Measurements from ENCODE around the gene SETMAR. TPM values are rescaled to one million over a fixed set of nuclear protein-coding genes. Genes with fewer than 3 reads are reported as not detected.

SETMAR gene
- total RNA-seq, 1 donor, result 11.9 TPM

DNA sequence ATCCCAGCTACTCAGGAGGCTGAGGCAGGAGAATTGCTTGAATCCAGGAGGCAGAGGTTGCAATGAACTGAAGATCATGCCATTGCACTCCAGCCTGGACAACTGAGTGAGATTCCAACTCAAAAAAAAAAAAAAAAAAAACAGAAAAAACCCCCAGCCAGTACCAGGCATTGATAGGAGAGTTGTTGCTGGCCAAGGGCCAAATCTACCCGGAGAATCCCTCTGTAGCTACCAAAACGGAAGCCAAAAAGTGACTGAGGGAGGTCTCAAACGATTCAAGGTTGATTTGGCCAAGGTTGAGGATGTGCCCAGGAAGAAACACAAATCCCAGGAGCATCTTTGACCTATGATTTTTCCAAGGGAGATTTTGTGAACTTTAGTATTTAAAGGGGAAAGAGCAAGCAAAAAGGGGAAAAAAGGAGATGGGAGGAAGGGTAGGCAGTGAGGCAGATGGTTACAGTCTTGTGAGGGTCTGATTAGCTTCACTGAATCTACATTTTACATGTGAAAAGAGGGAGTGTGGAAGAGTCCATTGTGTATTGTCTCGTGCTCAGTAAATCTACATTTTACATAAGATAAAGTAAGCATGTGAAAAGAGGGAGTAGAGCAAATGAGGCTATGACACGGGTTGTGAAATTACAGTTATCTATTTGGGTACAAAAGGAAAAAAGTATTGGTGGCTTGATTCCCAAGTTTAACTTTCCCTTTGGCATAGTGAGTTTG is 32.8 kb downstream of the SETMAR start:
- no peak for DNase-seq (ENCODE audit: insufficient read length, low spot score, missing footprints)
- Histone ChIP-seq H3K27ac (ENCODE audit: low read depth, low read length) (no peak overlapping the region), H3K4me2 (ENCODE audit: insufficient read depth, low read length) (no peak overlapping the region), H3K4me3 (ENCODE audit: insufficient read depth, low read length) (no peak overlapping the region), H2AFZ (ENCODE audit: low read length) (no peak overlapping the region), H3K9me3 (ENCODE audit: low read depth, low read length) (no peaks in the 10 kb centered on the region), H3K4me1 (ENCODE audit: insufficient read depth, low read length) (no peaks in the 10 kb centered on the region), H4K20me1 (ENCODE audit: insufficient read depth, low read length) (no peaks in the 10 kb centered on the region), H3K36me3 (ENCODE audit: insufficient read depth, low read length) (no peaks in the 10 kb centered on the region), H3K79me2 (ENCODE audit: insufficient read depth, low read length) (no peaks in the 10 kb centered on the region), H3K27me3 (ENCODE audit: insufficient read depth, low read length) (no peaks in the 10 kb centered on the region)
- TF ChIP-seq, protein P1, sequence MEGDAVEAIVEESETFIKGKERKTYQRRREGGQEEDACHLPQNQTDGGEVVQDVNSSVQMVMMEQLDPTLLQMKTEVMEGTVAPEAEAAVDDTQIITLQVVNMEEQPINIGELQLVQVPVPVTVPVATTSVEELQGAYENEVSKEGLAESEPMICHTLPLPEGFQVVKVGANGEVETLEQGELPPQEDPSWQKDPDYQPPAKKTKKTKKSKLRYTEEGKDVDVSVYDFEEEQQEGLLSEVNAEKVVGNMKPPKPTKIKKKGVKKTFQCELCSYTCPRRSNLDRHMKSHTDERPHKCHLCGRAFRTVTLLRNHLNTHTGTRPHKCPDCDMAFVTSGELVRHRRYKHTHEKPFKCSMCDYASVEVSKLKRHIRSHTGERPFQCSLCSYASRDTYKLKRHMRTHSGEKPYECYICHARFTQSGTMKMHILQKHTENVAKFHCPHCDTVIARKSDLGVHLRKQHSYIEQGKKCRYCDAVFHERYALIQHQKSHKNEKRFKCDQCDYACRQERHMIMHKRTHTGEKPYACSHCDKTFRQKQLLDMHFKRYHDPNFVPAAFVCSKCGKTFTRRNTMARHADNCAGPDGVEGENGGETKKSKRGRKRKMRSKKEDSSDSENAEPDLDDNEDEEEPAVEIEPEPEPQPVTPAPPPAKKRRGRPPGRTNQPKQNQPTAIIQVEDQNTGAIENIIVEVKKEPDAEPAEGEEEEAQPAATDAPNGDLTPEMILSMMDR (IDR thresholded peaks at IDR 0.05; ENCODE audit: extremely low read depth, low read depth, low read length), result no peak

DNA sequence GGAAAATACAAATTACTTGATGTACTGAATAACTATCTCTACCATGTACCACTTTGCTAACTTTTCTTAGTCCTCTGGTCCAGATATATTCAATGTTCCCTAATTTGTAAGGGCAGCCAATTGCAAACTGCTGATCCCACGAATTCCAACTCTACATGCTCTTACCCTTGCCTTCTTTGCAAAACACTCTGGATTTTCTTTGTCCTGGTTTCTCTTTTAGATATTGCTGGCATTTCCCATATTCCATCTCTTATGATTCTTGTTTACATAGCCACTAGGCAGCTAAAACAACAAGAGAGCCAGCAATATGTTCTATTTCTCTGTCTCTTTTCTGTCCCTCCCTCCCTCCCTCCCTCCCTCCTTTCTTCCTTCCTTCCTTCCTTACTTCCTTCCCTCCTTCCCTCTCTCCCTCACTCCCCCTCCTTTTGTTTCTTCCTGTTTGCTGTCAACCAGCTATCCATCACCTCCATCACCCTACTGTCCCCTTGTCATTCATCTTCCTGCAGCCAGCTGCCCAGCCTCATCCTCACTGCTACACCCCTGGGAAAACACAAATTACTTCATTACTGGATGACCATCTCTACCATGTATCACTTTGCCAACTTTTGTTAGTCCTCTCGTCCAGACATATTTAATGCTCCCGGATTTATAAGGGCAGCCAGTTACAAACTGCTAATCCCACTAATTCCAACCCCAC is 33.8 kb downstream of the SETMAR start:
- no peak overlapping the region for H3K4me2 ChIP-seq (ENCODE audit: insufficient read depth, low read length)
- H3K27ac ChIP-seq (ENCODE audit: low read depth, low read length), result no peak overlapping the region
- H2AFZ ChIP-seq (ENCODE audit: low read length), result no peak overlapping the region
- H3K36me3 ChIP-seq (ENCODE audit: insufficient read depth, low read length), result no peaks in the 10 kb centered on the region
- H3K4me3 ChIP-seq (ENCODE audit: insufficient read depth, low read length), result no peak overlapping the region
- no peaks in the 10 kb centered on the region for H4K20me1 ChIP-seq (ENCODE audit: insufficient read depth, low read length)
- H3K4me1 ChIP-seq (ENCODE audit: insufficient read depth, low read length), result no peaks in the 10 kb centered on the region
- no peak for DNase-seq (ENCODE audit: insufficient read length, low spot score, missing footprints)
- H3K79me2 ChIP-seq (ENCODE audit: insufficient read depth, low read length), result no peaks in the 10 kb centered on the region
- no peaks in the 10 kb centered on the region for H3K27me3 ChIP-seq (ENCODE audit: insufficient read depth, low read length)
- H3K9me3 ChIP-seq (ENCODE audit: low read depth, low read length), result no peaks in the 10 kb centered on the region
- TF ChIP-seq, protein P1 (IDR thresholded peaks at IDR 0.05; ENCODE audit: extremely low read depth, low read depth, low read length), result no peak

DNA sequence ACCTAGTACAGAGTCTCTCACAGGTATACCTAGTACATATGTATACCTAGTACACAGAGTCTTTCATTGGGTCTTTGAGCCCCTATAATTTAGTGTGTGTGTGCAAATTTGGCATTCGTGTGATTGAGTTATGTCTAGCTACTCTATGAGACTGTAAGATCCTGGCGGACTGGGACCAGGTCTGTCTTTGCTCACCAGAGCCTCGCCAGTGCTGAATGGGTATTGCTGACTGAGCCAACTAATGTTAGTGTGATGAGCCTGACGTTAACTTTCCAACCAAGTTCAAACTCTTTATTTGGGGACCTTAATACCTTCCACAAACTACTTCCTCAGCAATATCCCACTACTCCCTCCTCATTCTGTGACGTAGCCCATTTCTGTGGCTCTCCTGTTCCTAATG is 35.6 kb downstream of the SETMAR start:
- Histone ChIP-seq H3K4me3 (ENCODE audit: insufficient read depth, low read length) (no peak overlapping the region), H3K4me1 (ENCODE audit: insufficient read depth, low read length) (peaks cover 5% of the 10 kb centered on the region), H3K27me3 (ENCODE audit: insufficient read depth, low read length) (no peaks in the 10 kb centered on the region), H3K9me3 (ENCODE audit: low read depth, low read length) (no peaks in the 10 kb centered on the region), H3K79me2 (ENCODE audit: insufficient read depth, low read length) (no peaks in the 10 kb centered on the region), H3K4me2 (ENCODE audit: insufficient read depth, low read length) (no peak overlapping the region), H3K27ac (ENCODE audit: low read depth, low read length) (no peak overlapping the region), H2AFZ (ENCODE audit: low read length) (no peak overlapping the region), H4K20me1 (ENCODE audit: insufficient read depth, low read length) (no peaks in the 10 kb centered on the region), H3K36me3 (ENCODE audit: insufficient read depth, low read length) (no peaks in the 10 kb centered on the region)
- TF ChIP-seq, protein P1 (IDR thresholded peaks at IDR 0.05; ENCODE audit: extremely low read depth, low read depth, low read length), result no peak
- DNase-seq (ENCODE audit: insufficient read length, low spot score, missing footprints), result no peak

DNA sequence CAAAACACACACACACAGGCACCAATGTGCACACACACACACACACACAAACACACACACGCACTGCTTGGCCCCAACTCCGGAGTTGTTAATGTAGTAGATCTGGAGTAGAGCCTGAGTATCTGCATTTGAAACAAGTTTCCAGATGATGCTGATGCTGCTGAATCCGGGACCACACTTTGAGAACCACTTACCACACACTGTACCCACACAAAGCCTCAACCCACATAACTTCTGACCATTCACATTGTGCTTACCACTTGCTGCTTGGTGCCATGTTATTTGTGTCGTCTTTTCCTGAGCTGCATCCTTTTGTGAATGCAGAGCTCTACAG is 36.9 kb downstream of the SETMAR start:
- no peak for DNase-seq (ENCODE audit: insufficient read length, low spot score, missing footprints)
- H3K79me2 ChIP-seq (ENCODE audit: insufficient read depth, low read length), result no peaks in the 10 kb centered on the region
- TF ChIP-seq, protein P1 (IDR thresholded peaks at IDR 0.05; ENCODE audit: extremely low read depth, low read depth, low read length), result no peak
- H4K20me1 ChIP-seq (ENCODE audit: insufficient read depth, low read length), result no peaks in the 10 kb centered on the region
- no peak overlapping the region for H3K27ac ChIP-seq (ENCODE audit: low read depth, low read length)
- no peak overlapping the region for H3K4me3 ChIP-seq (ENCODE audit: insufficient read depth, low read length)
- no peak overlapping the region for H3K4me2 ChIP-seq (ENCODE audit: insufficient read depth, low read length)
- H3K9me3 ChIP-seq (ENCODE audit: low read depth, low read length), result no peaks in the 10 kb centered on the region
- H2AFZ ChIP-seq (ENCODE audit: low read length), result no peak overlapping the region
- H3K36me3 ChIP-seq (ENCODE audit: insufficient read depth, low read length), result no peaks in the 10 kb centered on the region
- H3K27me3 ChIP-seq (ENCODE audit: insufficient read depth, low read length), result no peaks in the 10 kb centered on the region
- peaks cover 5% of the 10 kb centered on the region for H3K4me1 ChIP-seq (ENCODE audit: insufficient read depth, low read length)

Measured in osteoblast (primary cell).